Transverse colon (tissue), 4 donors: ENCODE measurements around the gene NDUFAF2. TPM values are rescaled to one million over a fixed set of nuclear protein-coding genes. Genes with fewer than 3 reads are reported as not detected.

Source experiments
- DNase-seq: peaks from one replicate; pipeline ENCODE4 v3.0.0-alpha.2; 2019
- H3K27ac ChIP-seq, 4 donors: fragments of 200-600 bp; sonication (generic); 2 replicates each; pipeline ENCODE4 v1.5.1; 2016 to 2018; ENCODE audit warnings: inconsistent platforms in 4 of 4
- H3K27me3 ChIP-seq: fragments of 200-600 bp; sonication (generic); 2 replicates; pipeline ENCODE4 v1.5.1; 2017; ENCODE audit warnings: inconsistent platforms
- H3K36me3 ChIP-seq, 4 donors: fragments of 200-600 bp; sonication (generic); 2 replicates each; pipeline ENCODE4 v1.5.1; 2017 to 2019; ENCODE audit warnings: inconsistent platforms in 4 of 4
- H3K4me1 ChIP-seq, 4 donors: fragments of 200-600 bp; sonication (generic); 2 replicates each; pipeline ENCODE4 v1.5.1; 2017 to 2020; ENCODE audit warnings: inconsistent platforms in 4 of 4
- H3K4me3 ChIP-seq, 4 donors: fragments of 200-600 bp; sonication (generic); 1 replicate in 1 of 4; 2 replicates in 3 of 4; pipeline versions ENCODE4 v1.5.1 to v1.6.1; 2017 to 2019; ENCODE audit warnings: inconsistent platforms in 4 of 4
- H3K9me3 ChIP-seq, 2 donors: fragments of 200-600 bp; sonication (generic); 2 replicates each; pipeline ENCODE4 v1.5.1; 2017 to 2019; ENCODE audit warnings: inconsistent platforms in 2 of 2
- EP300 ChIP-seq: sonication (generic); formaldehyde crosslinking; IDR thresholded peaks from one replicate; pipeline ENCODE4 v1.6.1; 2017; ENCODE audit warnings: antibody characterized with exemption, low read depth
- POLR2A ChIP-seq: fragments of 450-650 bp; IDR thresholded peaks from one replicate; pipeline ENCODE4 v1.6.1; 2016; ENCODE audit warnings: antibody characterized with exemption, mild to moderate bottlenecking, moderate library complexity
- POLR2AphosphoS5 ChIP-seq, 3 donors: sonication (generic); formaldehyde crosslinking; IDR thresholded peaks; one replicate each; pipeline ENCODE4 v1.6.1; 2016; ENCODE audit warnings: antibody characterized with exemption in 3 of 3
- WGBS, 2 donors: methylation state at CpG; one replicate each; pipeline ENCODE4 v1.1.5; 2018; ENCODE audit warnings: low coverage in 1 of 2; 5-methylcytosine and 5-hydroxymethylcytosine counted together
- in situ Hi-C, 4 donors: fragments of 200-750 bp; cut with MboI; loops; one replicate each; pipeline versions ENCODE4 v1.15.0 to v1.15.1; 2017; ENCODE audit warnings: low sequenced_read_pairs in 3 of 4, low pct_ligation_motif_present in 1 of 4, low pct_unique_long_range_greater_than_20kb in 1 of 4
- intact Hi-C: fragments of 100-400 bp; cut with DNase I; formaldehyde crosslinking; loops from one replicate; pipeline ENCODE4 v1.15.1; 2023; ENCODE audit warnings: low total_unique reads
- total RNA-seq, 4 donors: library from RNA; depleted of rRNA; stranded (reverse); fragments of >200 nt; gene quantifications; one replicate each; pipeline ENCODE4 v1.1.0, GENCODE V29; 2016
- TF ChIP-seq, protein P1 (sequence below), 5 experiments: fragments of 200-600 bp in 3 of 5; fragments of 450-650 bp in 2 of 5; sonication (generic) in 3 of 5; IDR thresholded peaks; 1 replicate in 2 of 5; 2 replicates in 3 of 5; pipeline ENCODE4 v1.5.1; 2016 to 2017; ENCODE audit warnings: antibody characterized with exemption in 5 of 5, inconsistent platforms in 3 of 5, mild to moderate bottlenecking in 2 of 5, moderate library complexity in 1 of 5

NDUFAF2 gene
- total RNA-seq, 4 donors from 2014 or later: 8.2 to 26.5 (median 10.5) TPM

DNA sequence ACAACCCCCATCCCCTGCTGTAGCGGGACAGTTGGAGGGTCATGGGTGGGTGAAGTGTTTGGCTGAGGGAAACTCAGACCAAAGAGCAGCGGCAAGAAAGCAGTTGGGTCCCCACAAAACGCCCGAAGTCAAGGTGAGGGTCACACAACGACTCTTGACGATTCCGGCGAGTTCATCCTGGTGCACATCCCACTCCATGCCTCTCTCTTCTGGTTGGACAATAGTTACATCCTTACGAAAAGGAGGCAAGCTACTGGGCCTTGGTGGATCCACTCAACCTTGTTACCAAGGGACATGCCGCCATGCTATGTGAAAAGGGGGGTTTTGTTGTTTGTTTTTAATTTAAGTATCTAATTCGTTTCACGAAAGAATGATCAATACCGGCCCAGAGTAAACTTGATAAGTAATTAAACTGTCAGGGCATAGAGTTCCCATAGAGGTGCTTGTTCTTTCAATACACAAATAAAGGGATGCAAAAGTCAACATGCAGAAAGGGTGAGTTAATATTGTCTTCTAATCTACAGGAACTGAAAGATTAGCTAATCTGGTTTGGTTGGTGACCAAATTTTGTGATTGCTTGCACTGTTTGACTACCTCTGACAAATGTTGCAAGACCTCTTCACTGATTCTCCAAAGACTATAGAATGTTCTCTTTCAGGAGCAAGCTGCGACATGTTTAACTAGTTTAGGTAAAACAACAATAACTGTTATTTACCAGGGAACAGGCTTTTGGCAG, 218.0 kb downstream of the NDUFAF2 start:
- intact Hi-C loops (loop anchor here (2.0 to 10.0 kb wide), 2 partner anchors 168 to 492 kb away; no protein-coding TSS in a partner anchor), in situ Hi-C loops (loop anchor here in 3 of 4 donors (10.0 to 25.0 kb wide), 3 partner anchors 162 to 499 kb away; partner anchors contain the start of gene ZSWIM6 (in 1 of the 3))
- TF ChIP-seq EP300 (no peak), POLR2AphosphoS5 (IDR thresholded peaks at IDR 0.05) (no peak), POLR2A (no peak)
- TF ChIP-seq, protein P1, sequence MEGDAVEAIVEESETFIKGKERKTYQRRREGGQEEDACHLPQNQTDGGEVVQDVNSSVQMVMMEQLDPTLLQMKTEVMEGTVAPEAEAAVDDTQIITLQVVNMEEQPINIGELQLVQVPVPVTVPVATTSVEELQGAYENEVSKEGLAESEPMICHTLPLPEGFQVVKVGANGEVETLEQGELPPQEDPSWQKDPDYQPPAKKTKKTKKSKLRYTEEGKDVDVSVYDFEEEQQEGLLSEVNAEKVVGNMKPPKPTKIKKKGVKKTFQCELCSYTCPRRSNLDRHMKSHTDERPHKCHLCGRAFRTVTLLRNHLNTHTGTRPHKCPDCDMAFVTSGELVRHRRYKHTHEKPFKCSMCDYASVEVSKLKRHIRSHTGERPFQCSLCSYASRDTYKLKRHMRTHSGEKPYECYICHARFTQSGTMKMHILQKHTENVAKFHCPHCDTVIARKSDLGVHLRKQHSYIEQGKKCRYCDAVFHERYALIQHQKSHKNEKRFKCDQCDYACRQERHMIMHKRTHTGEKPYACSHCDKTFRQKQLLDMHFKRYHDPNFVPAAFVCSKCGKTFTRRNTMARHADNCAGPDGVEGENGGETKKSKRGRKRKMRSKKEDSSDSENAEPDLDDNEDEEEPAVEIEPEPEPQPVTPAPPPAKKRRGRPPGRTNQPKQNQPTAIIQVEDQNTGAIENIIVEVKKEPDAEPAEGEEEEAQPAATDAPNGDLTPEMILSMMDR (IDR thresholded peaks at IDR 0.05): no peak
- H3K36me3 ChIP-seq: peaks cover 0 to 21% (median 5%) of the 10 kb centered on the region in 4 donors
- peaks cover 6 to 36% (median 24%) of the 10 kb centered on the region in 4 donors for H3K4me1 ChIP-seq
- peak overlapping the region; percentile 70 to 87 (median 84) for H3K4me3 ChIP-seq
- peak; percentile 23 for DNase-seq
- H3K27ac ChIP-seq: peak overlapping the region; percentile 92 to 96 (median 94)
- no peaks in the 10 kb centered on the region for H3K27me3 ChIP-seq
- WGBS, 2 donors: 32 to 57% methylated on average over 4 to 14 of the region's 14 CpGs
- no peaks in the 10 kb centered on the region for H3K9me3 ChIP-seq

- in situ Hi-C loops (loop anchor here in 3 of 4 donors (10.0 to 25.0 kb wide), 3 partner anchors 161 to 498 kb away; partner anchors contain the start of gene ZSWIM6 (in 1 of the 3)), intact Hi-C loops (loop anchor here (2.0 to 10.0 kb wide), 2 partner anchors 167 to 491 kb away; no protein-coding TSS in a partner anchor)
- H3K4me1 ChIP-seq: peaks cover 6 to 35% (median 23%) of the 10 kb centered on the region in 4 donors
- DNase-seq: no peak
- TF ChIP-seq POLR2A: no peak
- TF ChIP-seq, protein P1 (IDR thresholded peaks at IDR 0.05): no peak
- TF ChIP-seq POLR2AphosphoS5 (IDR thresholded peaks at IDR 0.05): no peak
- TF ChIP-seq EP300: no peak
- no peaks in the 10 kb centered on the region for H3K27me3 ChIP-seq
- H3K4me3 ChIP-seq: no peak overlapping the region
- no peaks in the 10 kb centered on the region for H3K9me3 ChIP-seq
- H3K27ac ChIP-seq: no peak overlapping the region
- peaks cover 0 to 17% (median 5%) of the 10 kb centered on the region in 4 donors for H3K36me3 ChIP-seq
- 97 to 98% methylated on average over 8 to 13 of the region's 13 CpGs for WGBS, 2 donors
Measured at GRCh38 chr5:61163905-61164304, 218.9 kb downstream of the NDUFAF2 start.

GRCh38 chr5:61167382-61167781, 222.4 kb downstream of the NDUFAF2 start:
- 54 to 56% methylated on average over 3 to 4 of the region's 4 CpGs for WGBS, 2 donors

More at GRCh38 chr5:61167382-61167781, 222.4 kb downstream of the NDUFAF2 start:
- Histone ChIP-seq H3K4me3 (no peak overlapping the region), H3K27me3 (no peaks in the 10 kb centered on the region), H3K27ac (no peak overlapping the region), H3K36me3 (no peaks in the 10 kb centered on the region), H3K9me3 (no peaks in the 10 kb centered on the region), H3K4me1 (peaks cover 0 to 14% (median 7%) of the 10 kb centered on the region in 4 donors)
- in situ Hi-C loops: loop anchor here in 3 of 4 donors (10.0 to 25.0 kb wide), 3 partner anchors 157 to 495 kb away; partner anchors contain the start of gene ZSWIM6 (in 1 of the 3)
- DNase-seq: peak; percentile 28
- TF ChIP-seq, protein P1 (IDR thresholded peaks at IDR 0.05): peak in 4 of 5 experiments; percentile 25 to 39 (median 32)
- TF ChIP-seq POLR2A: no peak
- no peak for TF ChIP-seq POLR2AphosphoS5 (IDR thresholded peaks at IDR 0.05)
- TF ChIP-seq EP300: no peak
- intact Hi-C loops: loop anchor here (10.0 kb wide), 1 partner anchor 487 kb away; no protein-coding TSS in a partner anchor
